HG03442 (cell line): ENCODE measurements around the gene ZNF512B.
"Not testable (repeated sequence)": the region's sequence is repeated elsewhere in the genome, so short reads cannot be mapped to it uniquely, and the experiment has no call there.

Experiments used
- ATAC-seq: cut with Tn5 transposase; IDR thresholded peaks from one replicate; pipeline ENCODE4 v1.9.1; 2021; ENCODE audit warnings: mild to moderate bottlenecking, moderate library complexity; ENCODE audit not compliant: unreplicated experiment

Gene ZNF512B, protein sequence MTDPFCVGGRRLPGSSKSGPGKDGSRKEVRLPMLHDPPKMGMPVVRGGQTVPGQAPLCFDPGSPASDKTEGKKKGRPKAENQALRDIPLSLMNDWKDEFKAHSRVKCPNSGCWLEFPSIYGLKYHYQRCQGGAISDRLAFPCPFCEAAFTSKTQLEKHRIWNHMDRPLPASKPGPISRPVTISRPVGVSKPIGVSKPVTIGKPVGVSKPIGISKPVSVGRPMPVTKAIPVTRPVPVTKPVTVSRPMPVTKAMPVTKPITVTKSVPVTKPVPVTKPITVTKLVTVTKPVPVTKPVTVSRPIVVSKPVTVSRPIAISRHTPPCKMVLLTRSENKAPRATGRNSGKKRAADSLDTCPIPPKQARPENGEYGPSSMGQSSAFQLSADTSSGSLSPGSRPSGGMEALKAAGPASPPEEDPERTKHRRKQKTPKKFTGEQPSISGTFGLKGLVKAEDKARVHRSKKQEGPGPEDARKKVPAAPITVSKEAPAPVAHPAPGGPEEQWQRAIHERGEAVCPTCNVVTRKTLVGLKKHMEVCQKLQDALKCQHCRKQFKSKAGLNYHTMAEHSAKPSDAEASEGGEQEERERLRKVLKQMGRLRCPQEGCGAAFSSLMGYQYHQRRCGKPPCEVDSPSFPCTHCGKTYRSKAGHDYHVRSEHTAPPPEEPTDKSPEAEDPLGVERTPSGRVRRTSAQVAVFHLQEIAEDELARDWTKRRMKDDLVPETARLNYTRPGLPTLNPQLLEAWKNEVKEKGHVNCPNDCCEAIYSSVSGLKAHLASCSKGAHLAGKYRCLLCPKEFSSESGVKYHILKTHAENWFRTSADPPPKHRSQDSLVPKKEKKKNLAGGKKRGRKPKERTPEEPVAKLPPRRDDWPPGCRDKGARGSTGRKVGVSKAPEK

DNA sequence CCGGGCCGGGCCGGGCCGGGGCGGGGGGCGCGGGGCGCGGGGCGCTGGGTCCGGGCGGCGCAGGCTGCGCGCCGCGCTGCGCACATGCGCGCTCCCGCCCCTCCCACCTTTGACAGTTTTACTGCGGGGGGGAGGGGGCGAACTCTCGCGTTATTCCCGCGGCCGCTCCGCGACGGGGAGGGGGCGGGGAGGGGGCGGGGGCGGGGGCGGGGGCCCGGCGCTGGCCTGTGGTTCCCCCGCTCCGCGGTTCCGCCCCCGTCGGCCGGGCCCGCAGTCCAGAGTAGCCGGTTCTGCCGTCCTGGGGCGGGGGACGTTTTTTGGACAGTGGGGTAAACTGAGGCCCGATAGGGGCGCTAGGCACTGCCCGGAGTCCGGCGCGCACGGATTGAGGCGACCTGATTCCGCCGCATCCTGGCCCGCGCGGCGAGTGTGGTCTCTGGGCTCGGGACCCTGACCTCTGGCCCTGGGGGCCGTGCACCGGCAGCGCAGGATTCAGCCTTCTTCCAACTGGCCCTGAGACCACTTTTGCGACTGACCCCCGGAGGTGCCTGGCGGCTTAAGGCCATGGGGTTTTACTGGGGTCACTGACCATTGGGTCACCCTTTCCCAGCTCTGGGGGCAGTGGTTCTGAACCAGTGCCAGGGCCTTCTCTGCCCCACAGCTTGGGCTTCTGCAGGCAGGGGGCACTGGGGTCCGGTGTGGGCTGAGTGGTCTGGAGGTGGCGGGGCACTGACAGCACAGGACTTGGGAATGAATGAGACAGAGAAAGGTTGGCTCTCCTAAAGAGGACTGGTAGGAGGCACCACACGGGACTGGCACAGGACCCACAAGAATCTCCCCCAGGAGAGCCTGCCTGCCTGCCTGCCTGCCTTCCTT lies at the start of gene ZNF512B:
Gene ZNF512B (minus strand): TSS at position 93 of the 876 bp plus-strand sequence. CDS start 1,980 bp downstream, outside the sequence.
- no peak for ATAC-seq

DNA sequence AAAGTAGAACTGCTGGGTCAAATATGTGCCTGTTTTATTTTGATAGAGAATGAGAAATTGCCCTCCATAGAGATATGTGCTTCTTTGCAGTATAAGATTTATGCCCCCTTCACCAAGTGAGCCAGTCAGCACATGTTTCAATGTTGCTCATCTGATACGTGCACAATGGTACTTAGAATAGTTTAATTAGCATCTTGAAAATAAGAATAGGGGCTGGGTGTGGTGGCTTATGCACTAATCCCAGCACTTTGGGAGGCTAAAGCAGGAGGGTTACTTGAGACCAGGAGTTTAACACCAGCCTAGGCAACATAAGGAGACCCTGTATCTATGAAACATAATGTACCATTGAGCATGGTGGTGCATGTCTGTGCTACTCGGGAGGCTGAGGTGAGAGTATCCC lies 45.9 kb upstream of the ZNF512B start:
- ATAC-seq, result no peak

DNA sequence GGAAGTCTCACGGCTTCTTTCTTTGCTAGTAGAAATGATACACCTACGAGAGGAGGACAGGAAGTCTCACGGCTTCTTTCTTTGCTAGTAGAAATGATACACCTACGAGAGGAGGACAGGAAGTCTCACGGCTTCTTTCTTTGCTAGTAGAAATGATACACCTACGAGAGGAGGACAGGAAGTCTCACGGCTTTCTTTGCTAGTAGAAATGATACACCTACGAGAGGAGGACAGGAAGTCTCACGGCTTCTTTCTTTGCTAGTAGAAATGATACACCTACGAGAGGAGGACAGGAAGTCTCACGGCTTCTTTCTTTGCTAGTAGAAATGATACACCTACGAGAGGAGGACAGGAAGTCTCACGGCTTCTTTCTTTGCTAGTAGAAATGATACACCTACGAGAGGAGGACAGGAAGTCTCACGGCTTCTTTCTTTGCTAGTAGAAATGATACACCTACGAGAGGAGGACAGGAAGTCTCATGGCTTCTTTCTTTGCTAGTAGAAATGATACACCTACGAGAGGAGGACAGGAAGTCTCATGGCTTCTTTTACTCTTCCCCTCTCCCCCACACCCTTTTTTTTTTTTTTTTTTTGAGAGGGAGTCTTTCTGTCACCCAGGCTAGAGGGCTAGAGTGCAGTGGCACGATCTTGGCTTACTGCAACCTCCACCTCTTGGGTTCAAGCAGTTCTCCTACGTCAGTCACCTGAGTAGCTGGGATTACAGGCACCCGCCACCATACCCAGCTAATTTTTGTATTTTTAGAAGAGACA lies 42.8 kb upstream of the ZNF512B start:
- not testable (repeated sequence) for ATAC-seq

DNA sequence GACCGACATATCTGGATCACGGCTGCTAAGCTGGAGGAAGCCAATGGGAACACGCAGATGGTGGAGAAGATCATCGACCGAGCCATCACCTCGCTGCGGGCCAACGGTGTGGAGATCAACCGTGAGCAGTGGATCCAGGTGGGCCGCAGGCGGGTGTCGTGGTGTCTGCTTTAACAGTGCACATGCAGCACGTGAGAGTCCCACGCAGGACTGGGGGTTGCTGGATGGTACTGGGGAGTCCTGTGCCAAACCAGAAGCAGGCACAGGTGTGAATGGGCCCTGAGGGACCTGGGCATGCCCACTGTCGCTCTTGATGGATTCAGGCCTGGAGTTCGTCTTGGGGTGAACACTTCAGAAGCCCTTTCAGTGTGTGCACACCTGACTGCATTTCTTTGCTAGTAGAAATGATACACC lies 41.6 kb upstream of the ZNF512B start:
- ATAC-seq, result no peak

DNA sequence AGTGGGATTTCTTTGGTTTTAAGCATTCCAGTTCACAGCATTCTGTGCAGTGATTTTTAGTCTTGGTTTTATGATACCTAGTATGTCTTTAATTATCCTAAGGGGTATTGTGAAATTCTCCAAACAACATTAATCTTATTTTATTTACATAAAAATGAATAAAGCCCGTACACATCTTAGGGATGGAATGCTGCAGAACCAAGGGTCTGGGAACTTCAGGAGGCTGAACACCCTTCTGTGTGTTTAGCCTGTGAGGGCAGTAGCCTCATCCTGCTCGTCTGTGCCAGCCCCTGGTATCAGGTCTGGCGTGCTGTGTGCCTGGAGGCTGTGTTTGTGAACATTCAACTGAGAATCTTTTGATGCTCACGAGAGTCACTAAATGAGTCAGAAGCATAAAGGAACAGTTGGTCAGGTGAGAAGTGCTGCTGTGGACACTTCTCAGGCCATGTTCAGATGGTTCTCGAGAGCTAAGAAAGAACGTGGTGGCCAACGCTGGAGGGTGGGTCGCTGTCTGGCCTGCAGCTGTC lies 41.0 kb upstream of the ZNF512B start:
- ATAC-seq, result no peak

DNA sequence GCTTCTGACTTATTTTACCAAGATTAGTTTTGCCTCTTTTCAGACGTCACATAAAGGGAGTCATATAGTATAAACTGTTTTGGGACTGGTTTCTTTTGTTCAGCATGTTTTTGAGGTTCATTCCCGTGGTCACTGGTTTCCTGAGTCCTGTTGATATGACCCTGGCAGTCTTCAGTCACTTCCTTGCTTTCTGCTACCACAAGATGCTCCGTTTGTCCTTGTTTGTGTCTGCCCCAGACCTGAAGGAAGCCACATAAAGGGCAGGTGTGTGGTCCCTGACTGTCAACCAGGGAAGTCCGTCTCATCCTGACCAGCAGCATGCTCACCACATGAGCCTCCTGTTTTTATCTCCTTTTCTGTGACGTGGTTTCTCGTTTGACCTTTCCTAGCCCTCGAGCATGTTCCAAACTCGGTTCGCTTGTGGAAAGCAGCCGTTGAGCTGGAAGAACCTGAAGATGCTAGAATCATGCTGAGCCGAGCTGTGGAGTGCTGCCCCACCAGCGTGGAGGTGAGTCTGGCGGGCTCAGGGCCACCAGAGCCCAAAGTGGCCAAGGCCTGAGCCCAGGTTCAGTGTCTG lies 40.2 kb upstream of the ZNF512B start:
- ATAC-seq, result no peak

DNA sequence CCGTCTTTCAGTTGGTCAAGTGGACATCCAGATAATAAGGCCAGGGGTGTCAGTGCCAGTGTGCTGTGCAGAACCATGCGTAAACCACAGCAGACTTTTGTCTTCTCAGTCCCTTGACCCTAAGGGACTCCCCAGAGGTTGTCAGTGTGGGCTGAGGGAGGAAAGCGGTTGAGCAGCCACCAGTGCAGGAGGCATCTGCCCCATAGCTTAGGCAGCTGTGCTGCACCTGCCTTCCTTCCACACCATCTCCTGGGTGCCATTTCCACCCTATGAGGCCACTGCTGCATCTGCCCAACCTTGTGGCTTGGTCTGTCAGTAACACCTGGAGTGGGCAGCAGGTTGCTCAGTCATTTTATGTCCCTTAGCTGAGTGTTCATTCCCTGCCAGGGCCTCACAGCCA lies 37.2 kb upstream of the ZNF512B start:
- ATAC-seq, result no peak

DNA sequence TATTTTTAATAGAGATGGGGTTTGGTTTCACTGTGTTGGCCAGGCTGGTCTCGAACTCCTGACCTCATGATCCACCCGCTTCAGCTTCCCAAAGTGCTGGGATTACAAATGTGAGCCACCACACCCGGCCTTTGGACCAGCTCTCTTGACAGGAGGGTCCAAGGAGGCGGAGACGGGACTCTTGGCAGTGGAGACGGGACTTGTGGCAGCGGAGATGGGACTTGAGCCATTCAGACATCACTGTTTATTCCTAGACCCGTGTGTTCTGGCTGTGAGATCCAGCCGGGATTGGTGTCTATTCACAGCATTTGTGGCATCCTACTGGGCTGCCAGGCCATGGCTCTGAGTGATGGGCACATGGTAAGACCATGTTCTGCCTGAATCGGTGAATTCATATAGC lies 36.8 kb upstream of the ZNF512B start:
- no peak for ATAC-seq

DNA sequence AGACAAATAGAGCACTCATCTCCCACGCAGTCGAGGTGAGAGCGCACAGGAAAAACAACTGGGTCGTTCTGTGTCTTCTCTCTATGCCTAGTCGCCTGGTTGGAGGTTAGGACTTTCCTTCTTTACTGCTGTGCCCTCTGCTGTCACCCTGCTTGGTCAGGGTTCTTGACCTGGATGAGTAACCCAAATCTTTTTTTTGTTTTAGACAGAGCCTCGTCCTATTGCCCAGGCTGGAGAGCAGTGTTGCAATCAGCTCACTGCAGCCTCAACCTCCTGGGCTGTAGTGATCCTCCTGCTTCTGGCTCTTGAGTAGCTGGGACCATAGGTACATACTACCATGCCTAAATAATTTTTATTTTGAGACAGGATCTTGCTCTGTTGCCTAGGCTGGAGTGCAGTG lies 35.7 kb upstream of the ZNF512B start:
- ATAC-seq, result no peak

DNA sequence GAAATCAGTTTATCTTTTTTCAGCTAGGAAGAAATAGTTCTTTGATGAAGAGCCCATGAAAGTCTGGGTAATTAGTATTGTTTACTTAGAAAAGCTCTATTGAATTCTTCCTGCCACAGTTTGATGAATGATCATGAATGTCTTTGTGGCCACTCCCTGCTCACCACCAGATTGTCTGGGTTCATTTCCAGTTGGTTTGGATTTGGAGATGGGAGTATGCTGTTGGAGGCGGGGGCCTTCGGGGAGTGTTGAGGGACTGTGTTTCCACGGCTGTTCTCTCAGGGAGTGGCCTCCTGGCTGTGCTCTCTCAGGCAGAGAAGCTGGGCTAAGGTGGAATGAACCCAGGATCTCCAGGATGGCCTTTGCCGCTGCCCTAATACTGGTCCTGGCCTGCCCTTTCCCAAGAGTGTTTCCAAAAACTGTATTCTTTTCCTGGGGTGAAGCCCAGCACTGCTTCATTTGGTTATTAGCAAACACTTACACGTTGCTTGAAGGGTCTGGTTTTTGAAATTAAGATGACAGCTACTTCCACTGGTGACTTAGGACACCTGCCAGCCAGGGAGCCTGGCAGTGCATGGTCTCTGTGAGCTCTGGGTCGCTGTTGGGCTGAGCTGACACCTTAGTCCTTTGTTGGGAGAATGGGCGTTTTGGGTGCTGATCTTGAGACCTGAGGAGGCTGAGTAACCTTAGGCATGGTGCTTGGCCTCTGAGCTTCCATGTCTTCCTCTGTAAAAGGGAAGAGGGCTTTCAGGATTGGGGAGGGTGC lies 34.4 kb upstream of the ZNF512B start:
- no peak for ATAC-seq

DNA sequence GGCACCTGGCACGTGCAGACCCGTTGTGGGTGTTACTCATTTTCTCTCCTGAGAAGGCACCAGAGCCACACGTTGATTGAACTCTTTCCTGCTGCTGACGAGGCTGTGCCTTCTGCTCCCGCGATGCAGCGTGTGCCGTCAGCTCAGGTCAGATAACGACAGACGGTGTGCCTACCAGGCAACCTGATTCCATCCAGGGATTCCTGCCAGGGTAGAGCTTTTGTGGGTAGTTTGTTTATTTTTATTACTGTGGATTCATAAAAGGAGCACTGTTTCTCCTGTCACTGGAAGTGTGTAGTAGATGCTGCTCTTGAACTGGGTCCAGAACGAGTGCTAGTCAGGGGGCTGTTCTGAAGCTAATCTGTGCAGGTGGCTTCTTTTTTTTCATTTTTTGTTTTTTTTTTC lies 31.9 kb upstream of the ZNF512B start:
- ATAC-seq, result no peak

DNA sequence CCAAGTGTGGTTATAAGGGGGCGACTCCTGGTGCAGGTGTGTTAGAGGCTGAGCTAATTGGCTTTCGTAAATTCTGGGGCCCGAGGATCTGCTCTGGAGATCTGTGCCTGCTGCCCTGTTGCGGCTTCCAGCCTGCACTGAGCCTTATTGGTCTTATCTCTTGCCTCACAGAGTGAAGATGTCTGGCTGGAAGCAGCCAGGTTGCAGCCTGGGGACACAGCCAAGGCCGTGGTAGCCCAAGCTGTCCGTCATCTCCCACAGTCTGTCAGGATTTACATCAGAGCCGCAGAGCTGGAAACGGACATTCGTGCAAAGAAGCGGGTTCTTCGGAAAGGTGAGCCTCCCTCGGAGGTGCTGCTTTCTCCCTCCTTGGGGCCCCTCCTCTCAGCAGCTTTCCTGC lies 31.2 kb upstream of the ZNF512B start:
- no peak for ATAC-seq

DNA sequence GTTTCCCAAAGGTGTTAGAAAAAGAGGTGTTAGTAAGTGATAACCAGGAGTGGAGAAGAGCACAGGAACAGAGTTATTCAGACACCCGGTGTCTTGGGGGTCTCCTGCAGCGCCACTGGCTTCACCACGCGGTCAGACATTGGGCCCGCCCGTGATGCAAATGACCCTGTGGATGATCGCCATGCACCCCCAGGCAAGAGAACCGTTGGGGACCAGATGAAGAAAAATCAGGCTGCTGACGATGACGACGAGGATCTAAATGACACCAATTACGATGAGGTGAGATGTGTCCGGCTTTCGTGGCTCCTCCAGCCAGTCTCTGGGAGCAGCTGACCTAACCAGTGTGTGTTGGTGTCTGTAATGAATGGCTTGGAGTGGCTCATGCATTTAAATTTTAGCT lies 13.2 kb upstream of the ZNF512B start:
- ATAC-seq, result no peak

DNA sequence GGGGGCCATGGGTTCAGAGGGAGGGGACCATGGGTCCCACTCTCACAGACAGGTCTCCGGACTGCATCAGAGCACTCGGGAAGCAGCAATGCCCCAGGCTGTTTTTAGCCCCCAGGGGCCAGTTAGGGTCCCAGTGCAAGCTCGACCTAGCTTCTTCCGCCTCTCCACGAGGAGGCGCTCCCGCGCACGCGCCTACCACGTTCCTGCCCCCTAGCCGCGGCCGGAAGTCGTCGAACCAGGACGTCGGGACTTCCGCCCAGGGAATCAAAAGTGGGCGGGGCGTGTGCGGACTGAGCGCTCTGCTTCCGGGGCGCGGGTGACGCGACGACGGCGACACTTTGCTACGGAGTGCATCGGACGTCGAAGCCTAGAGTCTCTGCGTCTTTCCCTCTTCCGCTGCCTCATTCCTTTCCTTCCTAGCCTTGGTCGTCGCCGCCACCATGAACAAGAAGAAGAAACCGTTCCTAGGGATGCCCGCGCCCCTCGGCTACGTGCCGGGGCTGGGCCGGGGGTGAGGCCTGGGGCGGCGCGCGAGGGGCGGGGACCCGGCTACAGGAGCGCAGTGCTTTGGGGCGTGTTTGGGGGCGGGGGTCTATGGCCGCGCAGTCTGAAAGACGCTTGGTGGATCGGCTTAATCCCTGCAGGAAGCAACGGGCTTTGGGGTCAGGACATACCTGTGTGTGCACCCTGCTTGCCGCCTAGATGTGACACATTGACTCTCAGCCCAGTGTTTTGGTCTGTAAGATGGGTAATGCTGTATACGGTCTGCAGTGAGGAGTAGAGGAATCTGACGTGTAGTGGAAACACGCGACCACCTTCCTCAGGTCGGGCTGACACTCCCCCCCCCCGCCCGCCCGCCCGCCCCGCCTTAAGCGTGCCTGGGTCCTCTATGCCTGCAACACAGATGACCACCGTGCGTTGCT lies 11.3 kb upstream of the ZNF512B start, which contains the start of gene PRPF6:
Gene PRPF6 (plus strand): TSS at position 327 of the 923 bp plus-strand sequence. CDS start 114 bp downstream, at position 441.
- peak; percentile 54 for ATAC-seq

DNA sequence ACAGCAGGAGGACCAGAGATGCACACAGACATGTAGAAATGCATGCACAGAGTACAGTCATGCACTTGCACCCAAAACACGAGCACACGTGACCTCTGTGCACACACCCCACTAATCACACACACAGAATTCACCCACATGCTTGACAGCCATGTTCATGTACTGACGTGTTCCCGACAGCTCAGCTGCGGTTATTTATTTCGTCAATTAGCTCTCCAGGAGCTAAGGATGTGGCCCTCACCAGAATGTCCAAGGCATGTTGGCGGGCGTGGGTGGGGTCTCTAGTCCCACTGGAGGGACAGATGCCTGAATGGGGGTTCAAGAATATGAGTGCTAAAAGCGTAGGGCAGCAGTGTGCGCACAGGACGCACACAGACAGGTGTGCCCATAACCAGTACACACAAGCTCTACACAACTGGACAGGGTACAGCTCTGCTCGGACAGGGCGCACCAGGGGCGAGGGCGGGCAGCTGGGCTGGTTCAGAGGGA lies 10.6 kb upstream of the ZNF512B start:
- peak; percentile 2 for ATAC-seq

DNA sequence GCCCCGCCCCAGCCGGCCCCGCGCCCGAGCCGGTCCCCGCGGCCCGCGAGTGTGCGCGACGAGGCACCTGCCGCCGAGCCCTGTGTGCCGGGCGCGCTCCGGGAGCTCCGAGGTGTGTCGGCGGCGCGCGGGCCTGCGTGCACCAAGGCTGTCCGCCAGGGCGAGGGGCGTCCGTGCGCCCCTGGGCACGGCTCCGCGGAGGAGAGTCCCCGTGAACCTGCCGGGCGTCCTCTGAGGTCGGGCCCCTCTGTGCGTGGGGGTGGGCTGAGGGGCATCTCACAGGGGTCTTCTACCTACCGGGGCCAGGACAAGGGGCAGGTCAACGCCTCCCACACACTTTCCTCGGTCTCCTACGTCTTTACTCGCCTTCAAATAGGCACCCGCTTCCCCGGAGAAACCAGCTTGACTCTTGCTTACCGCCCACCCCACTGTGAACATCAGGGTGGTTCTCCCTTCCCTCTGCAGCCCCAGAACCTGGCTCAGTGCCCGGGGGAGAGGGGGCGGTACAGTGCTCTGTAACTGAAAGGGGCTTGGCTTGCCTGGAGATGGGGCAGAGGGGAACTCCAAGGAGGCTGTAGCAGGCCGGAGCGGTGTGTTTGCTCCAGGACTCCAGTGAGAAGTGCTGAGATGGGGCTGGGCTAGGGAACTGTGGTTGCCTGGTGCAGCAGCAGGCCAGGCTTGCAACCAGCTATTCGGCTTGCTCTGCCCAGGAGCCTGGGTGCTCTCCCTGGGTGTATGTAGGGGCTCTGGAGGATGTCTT lies 10.0 kb upstream of the ZNF512B start, which contains the start of gene SAMD10:
Gene SAMD10 (minus strand): TSS at position 86 of the 760 bp plus-strand sequence. CDS start 175 bp downstream, outside the sequence.
- ATAC-seq, result peak; percentile 30

DNA sequence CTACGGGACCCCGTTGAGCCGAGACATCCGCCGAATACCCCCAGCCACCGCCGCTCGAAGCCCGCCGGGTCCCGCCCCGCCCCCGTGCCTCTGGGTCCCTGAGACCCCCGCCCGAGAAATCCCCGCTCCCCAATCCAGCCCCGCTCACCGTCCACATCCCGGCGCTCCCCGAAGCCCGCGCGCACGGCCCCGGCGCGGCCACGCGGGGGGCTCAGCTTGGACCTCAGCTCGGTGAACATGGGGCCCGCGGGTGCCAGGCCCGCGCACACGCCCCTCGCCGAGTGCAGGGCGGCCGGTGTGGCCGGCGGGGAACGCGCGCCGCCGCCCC lies 9.5 kb upstream of the ZNF512B start:
- no peak for ATAC-seq
